ENCODE results near the gene YTHDF2.

The YTHDF2 gene

GRCh38 chr1:28751315-28752060, 14.7 kb downstream of the YTHDF2 start (continued):
- no peak for TF ChIP-seq ZNF398 (tag by site-specific recombination; IDR thresholded peaks at IDR 0.05)
- TF ChIP-seq ZBTB48 (tag by site-specific recombination; IDR thresholded peaks at IDR 0.05) = no peak

- Histone ChIP-seq H3K9me3 (ENCODE audit: control insufficient read depth, insufficient read depth, low read depth, low read length) (no peaks in the 10 kb centered on the region), H3K4me1 (ENCODE audit: control insufficient read depth, insufficient read depth, low read length) (peaks cover 9% of the 10 kb centered on the region), H3K36me3 (ENCODE audit: control insufficient read depth in 2 of 2, insufficient read depth in 1 of 2, low read length in 2 of 2) (peaks cover 11 to 84% of the 10 kb centered on the region in 2 experiments; a peak in 2 of 3 replicates), H3K27ac (ENCODE audit: extremely low read depth, low read depth, low read length) (no peak overlapping the region), H3K4me3 (ENCODE audit: low read depth, low read length) (no peak overlapping the region)
- TF ChIP-seq BCL11A (tag by site-specific recombination; IDR thresholded peaks at IDR 0.05; ENCODE audit: low read depth) = no peak
- no peak for TF ChIP-seq ZBTB8A (tag by site-specific recombination; IDR thresholded peaks at IDR 0.05)
- TF ChIP-seq ATF2 (tag by site-specific recombination; IDR thresholded peaks at IDR 0.05; ENCODE audit: low read depth) = no peak
- no peak for TF ChIP-seq REPIN1 (tag by site-specific recombination; IDR thresholded peaks at IDR 0.05; ENCODE audit: low read depth)
- no peak for TF ChIP-seq ZNF302 (tag by site-specific recombination; IDR thresholded peaks at IDR 0.05; ENCODE audit: low read depth)
- TF ChIP-seq SCRT1 (tag by site-specific recombination; IDR thresholded peaks at IDR 0.05; ENCODE audit: borderline replicate concordance) = no peak
- TF ChIP-seq ZNF350 (tag by site-specific recombination; IDR thresholded peaks at IDR 0.05) = no peak
- no peak for TF ChIP-seq ZXDB (tag by site-specific recombination; IDR thresholded peaks at IDR 0.05)
- no peak for TF ChIP-seq ZNF654 (tag by site-specific recombination; IDR thresholded peaks at IDR 0.05; ENCODE audit: low read depth)
- TF ChIP-seq ZNF341 (tag by site-specific recombination; IDR thresholded peaks at IDR 0.05; ENCODE audit: low read depth) = no peak
- no peak for TF ChIP-seq ZNF692 (tag by site-specific recombination; IDR thresholded peaks at IDR 0.05)
- TF ChIP-seq ZNF366 (tag by site-specific recombination; conservative IDR thresholded peaks at IDR 0.05) = no peak
- TF ChIP-seq GFI1B (tag by site-specific recombination; IDR thresholded peaks at IDR 0.05) = no peak
- no peak for TF ChIP-seq ZNF157 (tag by site-specific recombination; IDR thresholded peaks at IDR 0.05)
- TF ChIP-seq ZNF132 (tag by site-specific recombination; IDR thresholded peaks at IDR 0.05; ENCODE audit: borderline replicate concordance) = no peak
- TF ChIP-seq ZNF639 (tag by site-specific recombination; IDR thresholded peaks at IDR 0.05) = no peak
- TF ChIP-seq ZNF792 (tag by site-specific recombination; IDR thresholded peaks at IDR 0.05) = no peak
- no peak for TF ChIP-seq ZNF571 (tag by site-specific recombination; IDR thresholded peaks at IDR 0.05)
- no peak for TF ChIP-seq ZNF138 (tag by site-specific recombination; IDR thresholded peaks at IDR 0.05; ENCODE audit: borderline replicate concordance)
- TF ChIP-seq ZNF530 (tag by site-specific recombination; IDR thresholded peaks at IDR 0.05; ENCODE audit: low read depth) = no peak
- CTCF ChIA-PET = interaction anchor here (2.0 kb wide), 1 partner anchor 121 kb away, joined by 7 read pairs; no protein-coding TSS in a partner anchor
- POLR2A ChIA-PET = interaction anchor here (0.5 to 0.8 kb wide), 2 partner anchors 14 to 19 kb away, joined by 3 to 5 read pairs; partner anchors contain the start of gene YTHDF2
Observed at GRCh38 chr1:28755701-28756100, 19.0 kb downstream of the YTHDF2 start.
